Stomach smooth muscle (tissue), 2 donors: ENCODE results near the gene MRPS23.
A peak's percentile ranks its signal among the peaks of the same experiment; 100 is the strongest.

Experiments
- H3K27ac ChIP-seq: one replicate; pipeline ENCODE4 v1.7.0; 2013; ENCODE audit warnings: mild to moderate bottlenecking, low read length, inconsistent platforms
- H3K27me3 ChIP-seq, 2 donors: one replicate each; pipeline ENCODE4 v1.7.0; 2013; ENCODE audit warnings: low read length in 2 of 2; ENCODE audit not compliant: insufficient read depth in 2 of 2, control insufficient read depth in 1 of 2
- H3K36me3 ChIP-seq, 2 donors: one replicate each; pipeline ENCODE4 v1.7.0; 2013; ENCODE audit warnings: low read length in 2 of 2; ENCODE audit not compliant: control insufficient read depth in 2 of 2, insufficient read depth in 2 of 2
- H3K4me1 ChIP-seq: one replicate; pipeline ENCODE4 v1.7.0; 2013; ENCODE audit warnings: low read length; ENCODE audit not compliant: control insufficient read depth, insufficient read depth
- H3K4me3 ChIP-seq, 2 donors: one replicate each; pipeline ENCODE4 v1.7.0; 2013; ENCODE audit warnings: low read length in 2 of 2
- H3K9ac ChIP-seq, 2 donors: one replicate each; pipeline ENCODE4 v1.7.0; 2013; ENCODE audit warnings: low read length in 2 of 2, mild to moderate bottlenecking in 1 of 2
- H3K9me3 ChIP-seq, 2 donors: one replicate each; pipeline ENCODE4 v1.7.0; 2013; ENCODE audit warnings: low read length in 2 of 2; ENCODE audit not compliant: control insufficient read depth in 2 of 2
- donor health status: healthy.
- donor health status: Pancreatic carcinoma.

The MRPS23 gene

GRCh38 chr17:57849874-57850754, at the start of gene MRPS23:
TSS of gene MRPS23 (minus strand) at chr17:57850044. CDS start at chr17:57850010, 34 bp downstream.
- Histone ChIP-seq H3K9me3 (no peaks in the 10 kb centered on the region), H3K27ac (peak within 1 kb of the TSS; percentile 95), H3K36me3 (peaks cover 2% of the 10 kb centered on the region in 2 donors), H3K4me3 (peak within 1 kb of the TSS; percentile 98 to 99), H3K4me1 (peaks cover 51% of the 10 kb centered on the region), H3K9ac (peak within 1 kb of the TSS; percentile 90 to 94), H3K27me3 (no peaks in the 10 kb centered on the region)

GRCh38 chr17:57899391-57899790, 49.5 kb upstream of the MRPS23 start:
- Histone ChIP-seq H3K9me3 (no peaks in the 10 kb centered on the region), H3K4me3 (no peak overlapping the region), H3K9ac (peak overlapping the region; percentile 47 to 62), H3K27me3 (no peaks in the 10 kb centered on the region), H3K27ac (peak overlapping the region; percentile 92), H3K36me3 (no peaks in the 10 kb centered on the region), H3K4me1 (peaks cover 81% of the 10 kb centered on the region)

GRCh38 chr17:57898487-57899311, 48.9 kb upstream of the MRPS23 start:
- Histone ChIP-seq H3K36me3 (no peaks in the 10 kb centered on the region), H3K4me1 (peaks cover 80% of the 10 kb centered on the region), H3K9me3 (no peaks in the 10 kb centered on the region), H3K27me3 (no peaks in the 10 kb centered on the region), H3K27ac (peak overlapping the region; percentile 92), H3K4me3 (peak overlapping the region; percentile 20 to 47), H3K9ac (peak overlapping the region; percentile 47 to 62)

- peak overlapping the region; percentile 98 for H3K27ac ChIP-seq
- peaks cover 84% of the 10 kb centered on the region for H3K4me1 ChIP-seq
- no peaks in the 10 kb centered on the region for H3K36me3 ChIP-seq
- peak overlapping the region; percentile 43 to 53 for H3K9ac ChIP-seq
- no peaks in the 10 kb centered on the region for H3K27me3 ChIP-seq
- H3K9me3 ChIP-seq = no peaks in the 10 kb centered on the region
- peak overlapping the region; percentile 31 for H3K4me3 ChIP-seq
These were observed 45.7 kb upstream of the MRPS23 start for GRCh38 chr17:57895382-57896060.

- Histone ChIP-seq H3K9ac (peak overlapping the region; percentile 43 to 53), H3K4me1 (peaks cover 84% of the 10 kb centered on the region)
These were observed 45.0 kb upstream of the MRPS23 start for GRCh38 chr17:57894848-57895247.

GRCh38 chr17:57892820-57893595, 43.2 kb upstream of the MRPS23 start:
- no peaks in the 10 kb centered on the region for H3K36me3 ChIP-seq
- peaks cover 83% of the 10 kb centered on the region for H3K4me1 ChIP-seq
- peak overlapping the region; percentile 98 for H3K27ac ChIP-seq
- peak overlapping the region; percentile 72 to 85 for H3K9ac ChIP-seq
- H3K4me3 ChIP-seq = peak overlapping the region; percentile 32 to 60
- H3K27me3 ChIP-seq = no peaks in the 10 kb centered on the region
- no peaks in the 10 kb centered on the region for H3K9me3 ChIP-seq

More at GRCh38 chr17:57894848-57895247, 45.0 kb upstream of the MRPS23 start:
- Histone ChIP-seq H3K4me3 (peak overlapping the region; percentile 31), H3K9me3 (no peaks in the 10 kb centered on the region), H3K36me3 (no peaks in the 10 kb centered on the region), H3K27ac (peak overlapping the region; percentile 98), H3K27me3 (no peaks in the 10 kb centered on the region)

- no peaks in the 10 kb centered on the region for H3K9me3 ChIP-seq
- no peaks in the 10 kb centered on the region for H3K27me3 ChIP-seq
- peak overlapping the region; percentile 72 to 85 for H3K9ac ChIP-seq
- H3K4me3 ChIP-seq = peak overlapping the region in 1 of 2 donors; percentile 60
- H3K4me1 ChIP-seq = peaks cover 83% of the 10 kb centered on the region
- no peaks in the 10 kb centered on the region for H3K36me3 ChIP-seq
- H3K27ac ChIP-seq = peak overlapping the region; percentile 98
These were observed 42.4 kb upstream of the MRPS23 start for GRCh38 chr17:57892146-57892819.

GRCh38 chr17:57890857-57891232, 41.0 kb upstream of the MRPS23 start:
- Histone ChIP-seq H3K9ac (peak overlapping the region; percentile 4 to 36), H3K4me3 (peak overlapping the region in 1 of 2 donors; percentile 15), H3K27ac (peak overlapping the region; percentile 98), H3K36me3 (no peaks in the 10 kb centered on the region), H3K27me3 (no peaks in the 10 kb centered on the region), H3K4me1 (peaks cover 78% of the 10 kb centered on the region), H3K9me3 (no peaks in the 10 kb centered on the region)

GRCh38 chr17:57889892-57890856, 40.3 kb upstream of the MRPS23 start:
- Histone ChIP-seq H3K36me3 (no peaks in the 10 kb centered on the region), H3K27ac (peak overlapping the region; percentile 98), H3K9ac (peak overlapping the region; percentile 12 to 73), H3K27me3 (no peaks in the 10 kb centered on the region), H3K9me3 (no peaks in the 10 kb centered on the region), H3K4me3 (peak overlapping the region in 1 of 2 donors; percentile 22), H3K4me1 (peaks cover 72% of the 10 kb centered on the region)
